GM20000 (cell line): ENCODE data around the gene IFNLR1.

Experiments
- DNase-seq: peaks from one replicate; pipeline ENCODE4 v3.0.0; 2012; ENCODE audit warnings: low spot score
- TF ChIP-seq, protein P1 (sequence below): IDR thresholded peaks from 2 replicates; pipeline ENCODE4 v1.5.1; 2012; ENCODE audit warnings: mild to moderate bottlenecking, control low read depth; ENCODE audit errors: extremely low read depth, missing control alignments

Gene IFNLR1

GRCh38 chr1:24205345-24206082 is 18.4 kb upstream of the IFNLR1 start:
- TF ChIP-seq, protein P1, sequence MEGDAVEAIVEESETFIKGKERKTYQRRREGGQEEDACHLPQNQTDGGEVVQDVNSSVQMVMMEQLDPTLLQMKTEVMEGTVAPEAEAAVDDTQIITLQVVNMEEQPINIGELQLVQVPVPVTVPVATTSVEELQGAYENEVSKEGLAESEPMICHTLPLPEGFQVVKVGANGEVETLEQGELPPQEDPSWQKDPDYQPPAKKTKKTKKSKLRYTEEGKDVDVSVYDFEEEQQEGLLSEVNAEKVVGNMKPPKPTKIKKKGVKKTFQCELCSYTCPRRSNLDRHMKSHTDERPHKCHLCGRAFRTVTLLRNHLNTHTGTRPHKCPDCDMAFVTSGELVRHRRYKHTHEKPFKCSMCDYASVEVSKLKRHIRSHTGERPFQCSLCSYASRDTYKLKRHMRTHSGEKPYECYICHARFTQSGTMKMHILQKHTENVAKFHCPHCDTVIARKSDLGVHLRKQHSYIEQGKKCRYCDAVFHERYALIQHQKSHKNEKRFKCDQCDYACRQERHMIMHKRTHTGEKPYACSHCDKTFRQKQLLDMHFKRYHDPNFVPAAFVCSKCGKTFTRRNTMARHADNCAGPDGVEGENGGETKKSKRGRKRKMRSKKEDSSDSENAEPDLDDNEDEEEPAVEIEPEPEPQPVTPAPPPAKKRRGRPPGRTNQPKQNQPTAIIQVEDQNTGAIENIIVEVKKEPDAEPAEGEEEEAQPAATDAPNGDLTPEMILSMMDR, result no peak
- no peak for DNase-seq

DNA sequence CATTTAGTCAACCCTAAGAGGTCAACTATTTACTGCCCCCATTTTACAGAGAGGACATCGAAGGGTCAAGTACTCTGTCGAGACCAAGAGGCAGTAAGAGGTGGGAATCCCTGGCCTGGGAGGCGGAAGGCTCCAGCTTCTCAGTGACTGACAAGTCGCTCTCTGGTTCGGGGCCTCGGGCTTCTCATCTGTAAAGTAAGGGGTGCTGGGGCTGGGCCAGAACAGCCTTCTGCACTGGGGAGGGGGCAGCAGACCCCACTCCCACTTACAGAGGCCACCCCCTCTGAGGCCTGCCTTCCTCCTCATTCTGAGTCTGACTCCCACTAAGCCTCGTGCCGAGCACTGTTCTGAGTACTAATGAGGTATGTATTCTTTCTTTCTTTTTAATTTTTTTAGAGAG is 17.0 kb upstream of the IFNLR1 start:
- no peak for DNase-seq
- TF ChIP-seq, protein P1, result no peak

- TF ChIP-seq, protein P1, result no peak
- DNase-seq, result peak; percentile 57
Observed at GRCh38 chr1:24203404-24203803, 16.3 kb upstream of the IFNLR1 start.

DNA sequence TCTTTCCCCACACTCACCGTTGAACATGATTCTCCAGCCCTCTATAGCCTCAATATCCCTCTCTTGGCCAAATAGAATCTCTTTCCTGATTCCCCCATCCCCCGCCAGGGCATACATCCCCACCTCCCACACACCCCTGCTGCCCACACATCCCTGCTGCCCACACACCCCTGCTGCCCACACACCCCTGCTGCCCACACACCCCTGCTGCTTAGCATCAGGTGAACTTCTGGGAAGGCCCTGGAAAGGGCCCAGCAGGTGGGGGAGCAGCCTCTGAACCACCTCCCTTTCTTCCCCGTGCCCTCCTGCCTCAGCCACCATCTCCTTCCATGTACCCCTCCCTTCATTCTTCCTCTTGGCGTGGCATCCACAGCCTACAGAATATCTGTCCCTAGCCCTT is 15.9 kb upstream of the IFNLR1 start:
- TF ChIP-seq, protein P1, result no peak
- no peak for DNase-seq

DNA sequence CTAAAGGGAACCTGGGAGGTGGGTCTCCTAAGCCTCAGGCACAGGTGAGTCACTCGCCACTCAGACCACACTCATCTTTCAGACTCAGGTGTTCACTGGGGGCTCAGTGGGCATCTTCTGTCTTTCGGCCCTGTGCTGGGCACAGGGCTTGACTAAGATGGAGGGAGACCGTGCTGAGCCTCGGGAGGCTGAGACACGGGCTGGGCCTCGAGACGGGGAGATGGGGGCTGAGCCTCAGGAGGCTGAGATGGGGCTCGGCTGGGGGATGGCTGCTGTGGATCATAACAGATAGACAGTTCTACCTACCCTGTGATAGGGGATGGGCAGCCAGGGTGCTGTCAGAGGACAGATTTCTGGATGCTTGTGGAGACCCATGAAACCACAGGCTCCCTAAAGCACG is 15.5 kb upstream of the IFNLR1 start:
- no peak for DNase-seq
- TF ChIP-seq, protein P1, result no peak

DNA sequence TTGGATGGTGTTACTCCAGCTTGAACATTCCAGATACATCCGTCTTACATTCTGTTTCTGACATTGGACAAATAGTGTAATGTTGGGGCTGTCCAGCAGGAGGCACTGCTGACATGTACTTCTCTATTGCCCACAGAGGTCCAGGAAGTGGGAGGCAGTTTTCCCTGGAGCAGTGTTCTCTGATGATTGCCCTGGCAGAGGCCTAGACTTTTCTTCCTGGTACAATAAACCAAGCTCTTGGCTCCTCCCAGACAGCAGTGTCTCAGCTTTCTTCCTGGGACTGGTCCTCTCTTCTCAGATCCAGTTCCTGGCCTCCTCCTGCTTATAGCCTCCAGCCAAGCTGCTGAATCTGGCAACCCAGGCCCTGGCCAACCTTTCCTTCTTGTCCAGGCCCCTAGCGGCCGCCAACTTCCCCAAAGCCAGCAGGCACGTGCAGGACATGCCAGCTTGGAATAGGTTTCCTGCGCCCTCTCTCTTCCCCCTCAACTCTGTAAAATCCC is 14.9 kb upstream of the IFNLR1 start:
- TF ChIP-seq, protein P1, result peak; percentile 81
- peak; percentile 51 for DNase-seq

- DNase-seq, result peak; percentile 84
- TF ChIP-seq, protein P1, result peak; percentile 73
Observed at GRCh38 chr1:24199291-24199900, 12.3 kb upstream of the IFNLR1 start.
